CD4-positive, alpha-beta memory T cell (primary cell): ENCODE results near the gene MRPS31. TPM values are rescaled to one million over a fixed set of nuclear protein-coding genes. Genes with fewer than 3 reads are reported as not detected.
A peak's percentile ranks its signal among the peaks of the same experiment; 100 is the strongest.

Experiments used
- CTCF ChIA-PET: fragments of 350-600 bp; sonication (Branson Sonifier 250); formaldehyde crosslinking; loops from one replicate; lab custom pipeline; 2021; ENCODE audit warnings: inconsistent platforms; ENCODE audit not compliant: partially characterized antibody; lab: Charles Lee
- POLR2A ChIA-PET: fragments of 350-600 bp; sonication (Branson Sonifier 250); formaldehyde crosslinking; loops from one replicate; lab custom pipeline; 2021; ENCODE audit not compliant: partially characterized antibody; lab: Charles Lee
- DNase-seq, 5 donors: peaks; one replicate each; pipeline versions ENCODE4 v3.0.0 to v3.0.0-alpha.2; 2020 to 2022; ENCODE audit warnings: mixed read lengths in 1 of 5
- H3K27ac ChIP-seq: one replicate; pipeline ENCODE4 v1.7.0; 2013; ENCODE audit warnings: low read depth, low read length
- H3K27me3 ChIP-seq: 2 replicates; pipeline ENCODE4 v1.7.0; 2013; ENCODE audit warnings: mild to moderate bottlenecking, low read length, moderate library complexity; ENCODE audit not compliant: insufficient read depth
- H3K36me3 ChIP-seq: 2 replicates; pipeline ENCODE4 v1.7.0; 2013; ENCODE audit warnings: mild to moderate bottlenecking, low read length, moderate library complexity; ENCODE audit not compliant: insufficient read depth
- H3K4me1 ChIP-seq: 2 replicates; pipeline ENCODE4 v1.7.0; 2013; ENCODE audit warnings: mild to moderate bottlenecking, low read length, moderate library complexity; ENCODE audit not compliant: insufficient read depth
- H3K4me3 ChIP-seq, 2 donors: one replicate each; pipeline ENCODE4 v1.7.0; 2013; ENCODE audit warnings: low read length in 2 of 2, mild to moderate bottlenecking in 1 of 2
- H3K9me3 ChIP-seq, 2 donors: one replicate each; pipeline ENCODE4 v1.7.0; 2013; ENCODE audit warnings: low read length in 2 of 2, control low read depth in 1 of 2; ENCODE audit not compliant: control insufficient read depth in 1 of 2
- H3K27ac Mint-ChIP-seq, 7 donors: one replicate each; pipeline ENCODE4 v1.8.0; 2020 to 2021; ENCODE audit warnings: mixed read lengths in 7 of 7, mild to moderate bottlenecking in 6 of 7, inconsistent platforms in 3 of 7, moderate library complexity in 3 of 7
- H3K27me3 Mint-ChIP-seq, 2 donors: one replicate each; pipeline ENCODE4 v1.8.0; 2020 to 2021; ENCODE audit warnings: mixed read lengths in 2 of 2
- H3K36me3 Mint-ChIP-seq, 2 donors: one replicate each; pipeline ENCODE4 v1.8.0; 2020 to 2021; ENCODE audit warnings: mixed read lengths in 2 of 2, inconsistent platforms in 1 of 2, mild to moderate bottlenecking in 1 of 2
- H3K4me1 Mint-ChIP-seq, 4 donors: one replicate each; pipeline ENCODE4 v1.8.0; 2020 to 2021; ENCODE audit warnings: mixed read lengths in 4 of 4, mild to moderate bottlenecking in 1 of 4
- H3K4me3 Mint-ChIP-seq, 8 donors: one replicate each; pipeline ENCODE4 v1.8.0; 2020 to 2021; ENCODE audit warnings: mixed read lengths in 8 of 8, mild to moderate bottlenecking in 7 of 8, moderate library complexity in 6 of 8, inconsistent platforms in 3 of 8
- H3K9me3 Mint-ChIP-seq, 8 donors: one replicate each; pipeline ENCODE4 v1.8.0; 2020 to 2021; ENCODE audit warnings: mixed read lengths in 8 of 8, mild to moderate bottlenecking in 5 of 8, inconsistent platforms in 3 of 8, moderate library complexity in 1 of 8
- intact Hi-C: fragments of 100-400 bp; cut with micrococcal nuclease; formaldehyde crosslinking; loops from one replicate; pipeline ENCODE4 v1.15.1; 2023
- polyA plus RNA-seq, 2 donors: library from polyadenylated mRNA; unstranded; fragments of 300-500 nt; fragmentation: Illumina TruSeq; gene quantifications; one replicate each; pipeline ENCODE4 v1.2.3, GENCODE V29; 2021
- total RNA-seq, 2 experiments: library from RNA; stranded (reverse); gene quantifications; one replicate each; pipeline ENCODE4 v1.2.3, GENCODE V29; 2021

The MRPS31 gene
- total RNA-seq (10 to 100 TPM; 37.7 to 39.5 TPM), polyA plus RNA-seq (10 to 100 TPM; 48.2 to 58.5 TPM)

DNA sequence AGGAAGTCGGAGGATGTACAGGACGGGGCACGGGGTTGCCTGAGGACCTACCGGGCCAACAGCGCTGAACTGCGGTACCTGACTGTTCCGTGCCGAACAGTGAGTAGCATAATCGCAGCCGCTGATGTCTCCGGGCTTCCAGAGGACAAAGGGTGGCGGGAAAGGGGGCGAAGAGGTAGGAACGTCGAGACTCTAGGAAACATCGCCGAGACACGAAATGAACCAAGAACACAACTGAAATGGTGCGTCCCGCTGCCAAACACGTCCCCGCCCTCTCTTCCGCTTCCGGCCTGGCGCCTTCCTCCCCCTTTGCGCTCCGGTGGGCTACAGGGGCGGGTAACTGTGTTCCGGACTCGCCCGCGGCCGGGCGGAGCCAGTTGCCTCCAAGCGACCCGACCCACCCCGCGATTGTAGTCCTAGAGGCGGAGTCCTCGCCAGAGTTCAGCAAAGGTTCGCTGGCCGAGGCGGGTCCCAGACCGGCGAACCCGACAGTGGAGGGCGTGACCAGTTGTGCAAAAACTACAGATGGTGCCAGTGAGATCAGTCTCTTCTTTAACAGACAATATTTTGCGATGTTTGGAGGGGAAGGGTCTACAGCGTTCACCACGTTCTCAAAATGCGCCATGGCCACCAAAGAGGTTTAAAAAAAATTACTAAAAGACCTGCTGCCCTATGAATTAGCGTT is at the start of gene MRPS31:
Gene MRPS31, minus strand, starts transcription at position 257 of the 685 bp plus-strand sequence. Its CDS starts 54 bp downstream, at position 203.
- H3K4me3 ChIP-seq = peak within 1 kb of the TSS; percentile 53 to 97
- peak; percentile 91 to 92 (median 92) for DNase-seq
- peaks cover 28% of the 10 kb centered on the region for H3K4me1 ChIP-seq
- no peaks in the 10 kb centered on the region for H3K9me3 ChIP-seq
- H3K36me3 Mint-ChIP-seq = peaks cover 0 to 20% of the 10 kb centered on the region in 2 donors
- no peaks in the 10 kb centered on the region for H3K27me3 Mint-ChIP-seq
- peak within 1 kb of the TSS in 6 of 7 donors; percentile 98 to 100 (median 99) for H3K27ac Mint-ChIP-seq
- H3K27me3 ChIP-seq = no peaks in the 10 kb centered on the region
- H3K9me3 Mint-ChIP-seq = peaks cover 0 to 2% (median 0%) of the 10 kb centered on the region in 8 donors
- H3K36me3 ChIP-seq = peaks cover 4% of the 10 kb centered on the region
- peak within 1 kb of the TSS; percentile 79 for H3K27ac ChIP-seq
- H3K4me1 Mint-ChIP-seq = peaks cover 8 to 33% (median 27%) of the 10 kb centered on the region in 4 donors
- CTCF ChIA-PET = no interaction called here
- intact Hi-C loops = loop anchor here (1.0 to 10.0 kb wide), 4 partner anchors 18 to 1736 kb away; partner anchors contain the start of genes FOXO1, NHLRC3, PROSER1 and SLC25A15
- POLR2A ChIA-PET = interaction anchor here (0.6 to 1.9 kb wide), 11 partner anchors 10 to 996 kb away, joined by 3 to 10 read pairs (median 3); partner anchors contain the start of gene SLC25A15
- peak within 1 kb of the TSS; percentile 97 to 100 (median 99) for H3K4me3 Mint-ChIP-seq

DNA sequence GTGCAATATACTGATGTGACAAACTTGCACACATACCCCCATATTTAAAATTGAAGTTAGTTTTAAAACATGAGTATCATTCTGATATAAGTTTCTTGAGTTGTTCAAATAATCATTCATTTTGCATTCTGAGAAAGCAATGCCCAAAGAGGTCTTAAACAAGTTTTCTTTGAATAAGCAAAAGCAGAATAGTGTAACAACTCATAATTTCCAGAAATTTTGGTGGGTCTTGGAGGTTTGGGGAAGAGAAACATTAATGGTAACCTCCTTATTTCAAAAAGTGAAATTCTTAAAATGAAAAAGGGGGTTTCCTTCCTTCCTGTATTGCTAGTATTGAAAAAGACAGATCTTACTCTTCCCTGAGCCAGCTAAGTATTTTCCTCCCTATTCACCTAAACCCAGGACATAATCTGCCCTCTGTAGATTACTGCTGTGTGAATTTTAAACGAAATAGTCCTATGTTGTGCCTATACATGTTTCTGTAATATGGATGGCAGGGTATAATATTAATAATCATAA is 48.9 kb upstream of the MRPS31 start:
- Histone ChIP-seq H3K36me3 (no peaks in the 10 kb centered on the region), H3K27me3 (no peaks in the 10 kb centered on the region), H3K4me1 (no peaks in the 10 kb centered on the region), H3K4me3 (no peak overlapping the region), H3K27ac (no peak overlapping the region), H3K9me3 (no peaks in the 10 kb centered on the region)
- Mint-ChIP-seq H3K9me3 (peaks cover 2 to 15% (median 8%) of the 10 kb centered on the region in 8 donors), H3K36me3 (peaks cover 18 to 23% of the 10 kb centered on the region in 2 donors), H3K4me3 (no peak overlapping the region), H3K27me3 (no peaks in the 10 kb centered on the region), H3K4me1 (peaks cover 0 to 4% (median 0%) of the 10 kb centered on the region in 4 donors), H3K27ac (no peak overlapping the region)
- ChIA-PET POLR2A (no interaction called here), CTCF (no interaction called here)
- no peak for DNase-seq
- intact Hi-C loops = no loop called here

DNA sequence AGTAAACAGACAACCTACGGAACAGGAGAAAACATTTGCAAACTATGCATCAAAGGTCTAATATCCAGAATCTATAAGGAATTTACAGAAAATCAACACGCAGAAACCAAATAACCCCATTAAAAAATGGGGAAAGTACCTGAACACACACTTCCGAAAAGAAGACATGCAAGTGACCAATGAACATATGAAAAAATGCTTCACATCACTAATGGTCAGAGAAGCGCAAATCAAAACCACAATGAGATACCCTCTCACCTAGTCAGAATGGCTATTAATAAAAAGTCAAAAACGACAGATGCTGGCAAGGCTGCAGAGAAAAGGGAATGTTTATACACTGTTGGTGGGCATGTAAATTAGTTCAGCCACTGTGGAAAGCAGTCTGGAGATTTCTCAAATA is 47.9 kb upstream of the MRPS31 start:
- Mint-ChIP-seq H3K4me3 (peak overlapping the region in 1 of 8 donors; percentile 6), H3K9me3 (peaks cover 2 to 16% (median 9%) of the 10 kb centered on the region in 8 donors), H3K4me1 (peaks cover 0 to 4% (median 1%) of the 10 kb centered on the region in 4 donors), H3K27me3 (no peaks in the 10 kb centered on the region), H3K27ac (peak overlapping the region in 1 of 7 donors; percentile 17), H3K36me3 (peaks cover 24 to 29% of the 10 kb centered on the region in 2 donors)
- Histone ChIP-seq H3K27me3 (no peaks in the 10 kb centered on the region), H3K27ac (no peak overlapping the region), H3K36me3 (no peaks in the 10 kb centered on the region), H3K4me3 (no peak overlapping the region), H3K4me1 (no peaks in the 10 kb centered on the region), H3K9me3 (no peaks in the 10 kb centered on the region)
- CTCF ChIA-PET = no interaction called here
- intact Hi-C loops = no loop called here
- DNase-seq = no peak
- POLR2A ChIA-PET = no interaction called here

DNA sequence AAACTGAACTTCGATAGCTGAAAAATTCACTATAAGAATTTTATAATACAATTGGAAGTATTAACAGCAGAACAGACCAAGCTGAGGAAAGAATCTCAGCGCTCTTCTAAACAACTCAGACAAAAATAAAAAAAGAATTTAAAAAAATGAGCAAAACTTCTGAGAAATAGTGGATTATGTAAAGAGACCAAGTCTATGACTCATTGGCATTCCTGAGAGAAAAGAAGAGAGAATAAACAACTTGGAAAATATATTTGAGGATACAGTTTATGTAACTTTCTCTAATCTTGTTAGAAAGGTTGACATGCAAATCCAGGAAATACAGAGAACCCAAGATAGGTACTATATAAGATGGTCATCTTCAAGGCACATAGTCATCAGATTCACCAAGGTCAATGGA is 43.8 kb upstream of the MRPS31 start:
- no peak overlapping the region for H3K27ac ChIP-seq
- H3K36me3 ChIP-seq = peaks cover 5% of the 10 kb centered on the region
- H3K27me3 ChIP-seq = no peaks in the 10 kb centered on the region
- peaks cover 0 to 4% (median 1%) of the 10 kb centered on the region in 4 donors for H3K4me1 Mint-ChIP-seq
- intact Hi-C loops = no loop called here
- no peaks in the 10 kb centered on the region for H3K9me3 ChIP-seq
- POLR2A ChIA-PET = no interaction called here
- H3K4me3 Mint-ChIP-seq = no peak overlapping the region
- no peaks in the 10 kb centered on the region for H3K27me3 Mint-ChIP-seq
- no peak for DNase-seq
- no peak overlapping the region for H3K27ac Mint-ChIP-seq
- H3K4me1 ChIP-seq = no peaks in the 10 kb centered on the region
- peaks cover 2 to 16% (median 9%) of the 10 kb centered on the region in 8 donors for H3K9me3 Mint-ChIP-seq
- no peak overlapping the region for H3K4me3 ChIP-seq
- H3K36me3 Mint-ChIP-seq = peaks cover 49 to 50% of the 10 kb centered on the region in 2 donors
- CTCF ChIA-PET = interaction anchor here (0.6 to 2.3 kb wide), 5 partner anchors 13 to 47 kb away, joined by 3 to 17 read pairs (median 5); partner anchors contain the start of gene SLC25A15

DNA sequence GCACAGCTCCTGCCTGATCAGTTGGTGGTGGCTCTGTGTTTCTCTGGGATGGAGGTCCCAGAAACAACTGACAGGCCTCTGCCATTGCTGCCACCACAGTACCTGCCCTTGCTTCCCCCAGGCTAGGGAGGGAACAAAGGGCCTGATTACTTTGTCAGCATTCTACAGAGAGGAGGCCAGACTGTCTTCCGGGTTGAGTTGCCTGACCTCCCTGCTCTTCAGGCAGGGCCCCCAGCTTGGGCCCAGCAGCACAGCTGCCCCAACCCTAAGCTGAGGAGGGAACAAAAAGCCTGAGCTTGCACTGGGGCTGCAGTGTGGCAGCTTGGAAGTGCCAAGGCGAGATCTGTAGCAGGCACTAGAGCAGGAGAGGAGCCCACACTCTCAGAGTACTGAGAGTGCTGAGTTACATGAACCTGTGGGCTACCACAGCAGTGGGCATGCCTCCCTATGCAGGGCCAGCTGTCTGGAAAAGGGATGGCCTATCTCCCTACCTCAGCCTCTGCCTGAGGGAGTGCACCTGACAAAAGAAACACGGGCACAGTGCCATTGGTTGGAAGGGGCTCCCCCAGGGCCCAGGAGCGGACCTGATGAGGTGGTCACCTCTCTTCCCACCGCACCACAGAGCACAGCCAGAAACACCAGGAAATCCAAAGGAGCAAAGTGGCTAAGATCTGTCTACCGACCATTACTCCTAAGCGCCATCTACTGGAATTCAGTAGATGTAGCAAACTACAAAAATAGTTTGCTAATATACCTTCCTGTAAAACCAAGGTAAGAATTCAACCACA is 42.9 kb upstream of the MRPS31 start:
- Mint-ChIP-seq H3K4me3 (no peak overlapping the region), H3K36me3 (peaks cover 58 to 59% of the 10 kb centered on the region in 2 donors), H3K27me3 (no peaks in the 10 kb centered on the region), H3K9me3 (peaks cover 2 to 16% (median 9%) of the 10 kb centered on the region in 8 donors), H3K27ac (peak overlapping the region in 1 of 7 donors; percentile 47), H3K4me1 (peaks cover 0 to 3% (median 0%) of the 10 kb centered on the region in 4 donors)
- intact Hi-C loops = no loop called here
- ChIA-PET CTCF (interaction anchor here (1.5 to 2.3 kb wide), 3 partner anchors 25 to 46 kb away, joined by 5 to 17 read pairs (median 8); partner anchors contain the start of gene SLC25A15), POLR2A (no interaction called here)
- Histone ChIP-seq H3K4me3 (no peak overlapping the region), H3K36me3 (peaks cover 5% of the 10 kb centered on the region), H3K27ac (no peak overlapping the region), H3K27me3 (no peaks in the 10 kb centered on the region), H3K4me1 (no peaks in the 10 kb centered on the region), H3K9me3 (no peaks in the 10 kb centered on the region)
- peak in 3 of 5 donors; percentile 5 to 20 (median 10) for DNase-seq

DNA sequence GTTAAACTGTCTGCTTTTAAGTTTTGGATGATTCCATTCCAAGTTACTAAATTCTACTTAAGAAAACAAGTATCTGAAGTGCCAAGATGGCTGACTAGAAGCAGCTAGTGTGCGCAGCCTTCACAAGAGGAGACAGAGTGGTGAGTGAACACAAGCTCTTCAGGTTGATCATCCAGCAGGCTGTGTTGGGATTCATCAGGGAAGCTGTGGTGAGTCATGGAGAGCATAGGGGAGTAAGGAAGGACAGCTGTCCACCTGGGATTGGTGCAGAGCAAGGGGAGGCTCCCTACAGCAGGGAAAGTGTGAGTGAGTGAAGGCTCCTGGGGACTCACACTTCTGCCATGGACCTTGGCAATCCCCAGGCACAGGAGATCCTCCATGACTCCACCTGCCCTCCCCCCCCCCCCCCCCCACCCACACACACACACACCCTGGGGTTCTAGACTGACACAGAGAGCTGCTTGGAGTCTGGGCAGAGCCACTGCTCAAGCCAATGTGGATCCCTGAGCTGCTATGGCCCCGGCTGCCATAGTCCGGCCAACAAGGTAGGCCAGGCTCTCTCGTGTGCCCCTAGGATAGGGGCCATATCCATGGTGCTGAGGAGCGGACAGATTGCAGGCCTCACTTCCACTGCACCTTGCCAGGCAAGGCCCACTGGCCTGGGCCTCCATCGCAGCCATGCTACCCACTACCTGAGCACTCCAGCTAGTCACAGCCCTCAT is 41.9 kb upstream of the MRPS31 start:
- Histone ChIP-seq H3K36me3 (peaks cover 5% of the 10 kb centered on the region), H3K9me3 (no peaks in the 10 kb centered on the region), H3K27me3 (no peaks in the 10 kb centered on the region), H3K4me1 (no peaks in the 10 kb centered on the region), H3K4me3 (no peak overlapping the region), H3K27ac (no peak overlapping the region)
- intact Hi-C loops = no loop called here
- ChIA-PET CTCF (interaction anchor here (2.1 to 2.3 kb wide), 2 partner anchors 24 to 36 kb away, joined by 8 to 17 read pairs; partner anchors contain the start of gene SLC25A15), POLR2A (no interaction called here)
- no peak for DNase-seq
- H3K4me3 Mint-ChIP-seq = no peak overlapping the region
- H3K4me1 Mint-ChIP-seq = peaks cover 0 to 3% (median 0%) of the 10 kb centered on the region in 4 donors
- peaks cover 2 to 16% (median 9%) of the 10 kb centered on the region in 8 donors for H3K9me3 Mint-ChIP-seq
- H3K27me3 Mint-ChIP-seq = no peaks in the 10 kb centered on the region
- peak overlapping the region in 2 of 7 donors; percentile 52 to 59 for H3K27ac Mint-ChIP-seq
- H3K36me3 Mint-ChIP-seq = peaks cover 61 to 66% of the 10 kb centered on the region in 2 donors
